Epithelial cell of esophagus (primary cell): ENCODE results near the gene SCYGR4.

Source experiments
- DNase-seq: peaks from one replicate; pipeline ENCODE4 v3.0.0; 2010; ENCODE audit warnings: low read depth
- H3K4me3 ChIP-seq: 2 replicates; pipeline ENCODE4 v1.5.1; 2011; ENCODE audit warnings: mild to moderate bottlenecking, low read length, control low read depth
- TF ChIP-seq, protein P1 (sequence below): IDR thresholded peaks from 2 replicates; pipeline ENCODE4 v1.5.1; 2011; ENCODE audit warnings: low read depth, mild to moderate bottlenecking, low read length, control low read depth, inconsistent platforms; ENCODE audit not compliant: insufficient read depth; ENCODE audit errors: missing control alignments

The SCYGR4 gene

DNA sequence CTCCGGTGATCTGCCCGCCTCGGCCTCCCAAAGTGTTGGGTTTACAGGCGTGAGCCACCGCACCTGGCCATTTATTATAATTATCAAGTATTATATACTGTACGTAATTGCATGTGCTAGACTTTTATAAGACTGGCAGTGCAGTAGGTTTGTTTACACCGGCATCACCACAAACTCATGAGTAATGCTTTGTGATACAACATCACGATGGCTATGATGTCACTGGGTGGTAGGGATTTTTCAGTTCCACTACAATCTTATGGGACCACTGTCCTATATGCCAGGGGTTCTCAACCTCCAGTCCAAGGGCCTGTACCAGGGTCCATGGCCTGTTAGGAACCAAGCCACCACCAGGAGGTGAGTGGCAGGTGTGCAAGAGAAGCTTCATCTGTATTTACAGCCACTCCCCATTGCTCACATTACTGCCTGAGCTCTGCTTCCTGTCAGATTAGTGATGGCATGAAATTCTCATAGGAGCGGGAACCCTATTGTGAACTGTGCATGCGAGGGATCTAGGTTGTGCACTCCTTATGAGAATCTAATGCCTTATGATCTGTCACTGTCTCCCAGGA lies 9.4 kb downstream of the SCYGR4 start:
- no peak overlapping the region for H3K4me3 ChIP-seq
- no peak for DNase-seq
- TF ChIP-seq, protein P1, sequence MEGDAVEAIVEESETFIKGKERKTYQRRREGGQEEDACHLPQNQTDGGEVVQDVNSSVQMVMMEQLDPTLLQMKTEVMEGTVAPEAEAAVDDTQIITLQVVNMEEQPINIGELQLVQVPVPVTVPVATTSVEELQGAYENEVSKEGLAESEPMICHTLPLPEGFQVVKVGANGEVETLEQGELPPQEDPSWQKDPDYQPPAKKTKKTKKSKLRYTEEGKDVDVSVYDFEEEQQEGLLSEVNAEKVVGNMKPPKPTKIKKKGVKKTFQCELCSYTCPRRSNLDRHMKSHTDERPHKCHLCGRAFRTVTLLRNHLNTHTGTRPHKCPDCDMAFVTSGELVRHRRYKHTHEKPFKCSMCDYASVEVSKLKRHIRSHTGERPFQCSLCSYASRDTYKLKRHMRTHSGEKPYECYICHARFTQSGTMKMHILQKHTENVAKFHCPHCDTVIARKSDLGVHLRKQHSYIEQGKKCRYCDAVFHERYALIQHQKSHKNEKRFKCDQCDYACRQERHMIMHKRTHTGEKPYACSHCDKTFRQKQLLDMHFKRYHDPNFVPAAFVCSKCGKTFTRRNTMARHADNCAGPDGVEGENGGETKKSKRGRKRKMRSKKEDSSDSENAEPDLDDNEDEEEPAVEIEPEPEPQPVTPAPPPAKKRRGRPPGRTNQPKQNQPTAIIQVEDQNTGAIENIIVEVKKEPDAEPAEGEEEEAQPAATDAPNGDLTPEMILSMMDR: no peak

DNA sequence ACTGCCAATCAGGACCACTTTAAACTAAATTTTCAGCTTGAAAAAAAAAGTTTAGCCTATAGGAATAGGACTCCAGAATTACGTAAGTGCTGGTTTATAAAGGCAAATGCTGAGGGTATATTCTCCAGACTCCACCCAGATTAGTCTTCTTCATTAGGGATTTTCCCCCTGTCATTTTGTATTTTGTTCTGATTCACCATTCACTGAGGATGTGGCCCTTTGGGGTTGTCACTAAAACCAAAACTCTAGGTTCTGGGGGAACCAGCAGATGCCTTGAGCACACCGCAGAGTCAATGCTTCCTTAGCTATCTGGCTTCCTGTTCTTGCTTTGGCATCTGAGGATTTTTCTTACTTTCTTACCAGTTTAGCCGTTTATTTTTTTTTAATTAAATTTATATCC lies 10.5 kb downstream of the SCYGR4 start:
- TF ChIP-seq, protein P1: no peak
- H3K4me3 ChIP-seq: no peak overlapping the region
- DNase-seq: no peak

DNA sequence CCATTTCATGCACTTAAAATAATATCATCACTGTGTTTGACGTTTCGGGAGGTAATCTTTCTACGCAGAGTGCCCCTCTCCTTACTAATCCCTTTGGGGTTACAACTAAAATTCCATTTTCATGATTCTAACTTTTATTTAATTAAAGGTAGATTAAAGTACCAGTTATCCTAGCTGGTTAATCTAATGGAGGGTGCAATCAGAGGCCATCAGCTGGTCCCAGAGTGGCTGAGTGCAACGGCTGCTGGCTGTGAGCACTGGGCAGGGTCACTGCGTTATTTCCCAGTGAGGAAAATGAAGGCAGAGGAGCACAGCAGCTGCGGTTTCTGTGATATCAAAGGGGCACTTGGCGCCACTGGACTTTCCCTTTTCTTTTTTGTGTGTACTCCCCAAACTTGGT lies 12.1 kb downstream of the SCYGR4 start:
- TF ChIP-seq, protein P1: no peak
- no peak for DNase-seq
- H3K4me3 ChIP-seq: no peak overlapping the region

DNA sequence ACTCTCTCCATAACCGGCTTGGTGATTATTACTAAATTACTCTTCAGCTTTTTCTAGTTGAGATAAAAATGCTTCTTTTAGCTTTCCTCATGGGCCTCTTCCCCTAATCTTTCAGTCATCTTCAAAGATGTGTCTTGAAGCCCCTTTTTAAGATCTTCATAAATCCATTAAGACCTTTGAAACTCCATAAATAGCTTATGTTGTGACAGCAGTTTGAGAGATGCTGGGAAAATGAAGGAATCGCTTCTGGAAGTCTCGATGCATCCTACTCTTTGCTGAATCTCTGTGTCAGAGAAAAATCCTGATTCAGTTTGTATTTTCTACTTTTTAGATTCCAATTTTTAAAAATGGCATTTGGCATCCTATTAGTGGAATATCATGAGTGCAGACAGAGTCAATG lies 13.0 kb downstream of the SCYGR4 start:
- no peak overlapping the region for H3K4me3 ChIP-seq
- no peak for DNase-seq
- TF ChIP-seq, protein P1: no peak

DNA sequence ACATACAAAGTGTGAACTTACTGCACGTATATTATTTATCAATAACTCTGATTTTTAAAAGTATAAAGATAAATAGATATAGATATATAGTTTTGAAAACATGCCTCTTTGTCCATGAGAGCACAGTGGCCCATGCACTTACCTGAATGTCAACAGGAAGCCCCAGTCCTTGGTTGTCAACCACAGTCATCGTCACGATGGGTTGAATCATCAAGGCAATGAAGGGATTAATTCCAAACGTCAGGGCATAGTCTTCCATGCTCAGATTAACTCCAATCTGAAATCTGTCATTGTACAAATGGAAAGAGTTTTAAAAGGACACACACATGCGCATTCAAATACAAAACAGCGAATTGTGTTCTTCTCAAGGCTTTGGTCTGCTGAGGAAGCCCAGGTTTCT lies 15.5 kb downstream of the SCYGR4 start:
- TF ChIP-seq, protein P1: no peak
- H3K4me3 ChIP-seq: no peak overlapping the region
- DNase-seq: no peak

DNA sequence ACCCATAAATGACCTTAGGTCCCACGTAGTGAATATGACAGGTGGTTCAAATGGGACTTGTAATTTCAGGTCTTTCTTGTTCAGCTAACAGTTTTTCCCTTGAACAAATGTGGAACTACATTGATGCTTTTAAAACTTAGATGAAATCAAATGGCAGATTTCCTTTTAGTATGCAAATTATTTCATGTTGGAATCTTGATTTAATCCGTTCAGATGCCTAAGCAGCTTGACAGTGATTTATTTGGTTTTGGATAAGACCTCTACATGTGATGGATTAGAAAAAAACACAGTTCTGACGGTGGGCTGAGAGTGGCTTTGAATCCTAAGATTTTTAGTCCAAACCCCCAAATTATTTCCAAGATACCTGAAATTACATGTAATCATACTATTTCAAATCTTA lies 16.9 kb downstream of the SCYGR4 start:
- no peak overlapping the region for H3K4me3 ChIP-seq
- DNase-seq: no peak
- TF ChIP-seq, protein P1: no peak

DNA sequence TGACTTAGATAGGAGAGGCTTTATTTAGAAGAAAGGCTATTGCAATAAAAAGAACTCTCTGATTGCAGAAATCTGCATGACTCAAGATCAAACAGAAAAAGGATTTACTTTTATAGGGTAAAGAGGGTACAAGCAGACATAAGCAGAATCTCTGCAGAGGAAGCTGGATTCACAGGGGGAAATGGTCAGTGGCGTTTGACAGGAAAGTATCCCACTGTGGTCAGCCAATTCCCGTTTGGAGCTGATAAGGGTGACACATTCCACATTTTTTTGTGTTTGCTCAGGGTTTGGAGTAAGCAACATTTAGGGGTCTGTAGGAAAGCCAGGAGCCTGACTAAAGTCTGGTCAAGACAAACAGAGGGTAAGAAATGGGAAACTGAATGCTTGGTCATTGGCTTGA lies 25.4 kb downstream of the SCYGR4 start:
- DNase-seq: no peak
- TF ChIP-seq, protein P1: no peak
- no peak overlapping the region for H3K4me3 ChIP-seq
